ENCODE results near the gene AGAP6.
A peak's percentile ranks its signal among the peaks of the same experiment; 100 is the strongest.
"Not testable (repeated sequence)": the region's sequence is repeated elsewhere in the genome, so short reads cannot be mapped to it uniquely, and the experiment has no call there.

AGAP6 gene

GRCh38 chr10:49988376-49988775 is at the start of gene AGAP6:
Gene AGAP6, plus strand, starts transcription at chr10:49988406. Its CDS starts 310 bp downstream, at chr10:49988716.
- not testable (repeated sequence) for H3K27ac ChIP-seq (ENCODE audit: low read depth, low read length); H3K27me3 ChIP-seq (ENCODE audit: control insufficient read depth in 5 of 5, insufficient read depth in 4 of 5, low read length in 5 of 5); H3K9me3 ChIP-seq (ENCODE audit: control insufficient read depth in 5 of 5, low read length in 5 of 5); H3K4me1 ChIP-seq (ENCODE audit: control insufficient read depth in 5 of 5, insufficient read depth in 5 of 5, low read length in 5 of 5); H3K36me3 ChIP-seq (ENCODE audit: control insufficient read depth in 5 of 5, insufficient read depth in 5 of 5, low read length in 5 of 5); H3K4me3 ChIP-seq (ENCODE audit: low read depth in 1 of 5, low read length in 5 of 5); H3K9ac ChIP-seq (ENCODE audit: low read length in 5 of 5)

- H3K27ac ChIP-seq (ENCODE audit: low read depth, low read length), result peak within 1 kb of the TSS; percentile 75
- H3K9me3 ChIP-seq (ENCODE audit: control insufficient read depth in 5 of 5, low read length in 5 of 5), result not testable (repeated sequence)
These were observed 46.5 kb upstream of the AGAP6 start, which contains the start of the genes PARG and TIMM23B for GRCh38 chr10:49941447-49942338. Gene PARG, minus strand, starts transcription at chr10:49942027. Its CDS starts 302 bp downstream, at chr10:49941725. Gene TIMM23B, plus strand, starts transcription at chr10:49942053. Its CDS starts 142 bp downstream, at chr10:49942195.

GRCh38 chr10:49942339-49942705 is 45.9 kb upstream of the AGAP6 start:
- not testable (repeated sequence) for H3K36me3 ChIP-seq (ENCODE audit: control insufficient read depth in 5 of 5, insufficient read depth in 5 of 5, low read length in 5 of 5)
- Histone ChIP-seq H3K27ac (ENCODE audit: low read depth, low read length) (peak overlapping the region; percentile 75), H3K4me1 (ENCODE audit: control insufficient read depth in 5 of 5, insufficient read depth in 5 of 5, low read length in 5 of 5) (peaks cover 0 to 25% (median 21%) of the 10 kb centered on the region in 5 donors)

More at GRCh38 chr10:49941447-49942338, 46.5 kb upstream of the AGAP6 start, which contains the start of the genes PARG and TIMM23B:
- H3K4me3 ChIP-seq (ENCODE audit: low read depth in 1 of 5, low read length in 5 of 5), result peak within 1 kb of the TSS; percentile 75 to 87 (median 82)
- not testable (repeated sequence) for H3K36me3 ChIP-seq (ENCODE audit: control insufficient read depth in 5 of 5, insufficient read depth in 5 of 5, low read length in 5 of 5); H3K27me3 ChIP-seq (ENCODE audit: control insufficient read depth in 5 of 5, insufficient read depth in 4 of 5, low read length in 5 of 5)
- H3K9ac ChIP-seq (ENCODE audit: low read length in 5 of 5), result peak within 1 kb of the TSS; percentile 82 to 98 (median 83)
- peaks cover 0 to 25% (median 21%) of the 10 kb centered on the region in 5 donors for H3K4me1 ChIP-seq (ENCODE audit: control insufficient read depth in 5 of 5, insufficient read depth in 5 of 5, low read length in 5 of 5)

GRCh38 chr10:49943607-49944006 is 44.6 kb upstream of the AGAP6 start:
- peaks cover 0 to 25% (median 21%) of the 10 kb centered on the region in 5 donors for H3K4me1 ChIP-seq (ENCODE audit: control insufficient read depth in 5 of 5, insufficient read depth in 5 of 5, low read length in 5 of 5)
- not testable (repeated sequence) for H3K9me3 ChIP-seq (ENCODE audit: control insufficient read depth in 5 of 5, low read length in 5 of 5); H3K36me3 ChIP-seq (ENCODE audit: control insufficient read depth in 5 of 5, insufficient read depth in 5 of 5, low read length in 5 of 5); H3K9ac ChIP-seq (ENCODE audit: low read length in 5 of 5); H3K27ac ChIP-seq (ENCODE audit: low read depth, low read length); H3K4me3 ChIP-seq (ENCODE audit: low read depth in 1 of 5, low read length in 5 of 5); H3K27me3 ChIP-seq (ENCODE audit: control insufficient read depth in 5 of 5, insufficient read depth in 4 of 5, low read length in 5 of 5)

More at GRCh38 chr10:49942339-49942705, 45.9 kb upstream of the AGAP6 start:
- H3K9me3 ChIP-seq (ENCODE audit: control insufficient read depth in 5 of 5, low read length in 5 of 5); H3K27me3 ChIP-seq (ENCODE audit: control insufficient read depth in 5 of 5, insufficient read depth in 4 of 5, low read length in 5 of 5): not testable (repeated sequence)
- Histone ChIP-seq H3K9ac (ENCODE audit: low read length in 5 of 5) (peak overlapping the region; percentile 82 to 98 (median 83)), H3K4me3 (ENCODE audit: low read depth in 1 of 5, low read length in 5 of 5) (peak overlapping the region; percentile 75 to 87 (median 82))

- H3K27me3 ChIP-seq (ENCODE audit: control insufficient read depth in 5 of 5, insufficient read depth in 4 of 5, low read length in 5 of 5); H3K36me3 ChIP-seq (ENCODE audit: control insufficient read depth in 5 of 5, insufficient read depth in 5 of 5, low read length in 5 of 5); H3K9ac ChIP-seq (ENCODE audit: low read length in 5 of 5); H3K27ac ChIP-seq (ENCODE audit: low read depth, low read length); H3K9me3 ChIP-seq (ENCODE audit: control insufficient read depth in 5 of 5, low read length in 5 of 5); H3K4me3 ChIP-seq (ENCODE audit: low read depth in 1 of 5, low read length in 5 of 5); H3K4me1 ChIP-seq (ENCODE audit: control insufficient read depth in 5 of 5, insufficient read depth in 5 of 5, low read length in 5 of 5): not testable (repeated sequence)
These were observed 40.1 kb upstream of the AGAP6 start for GRCh38 chr10:49948142-49948541.

- not testable (repeated sequence) for H3K36me3 ChIP-seq (ENCODE audit: control insufficient read depth in 5 of 5, insufficient read depth in 5 of 5, low read length in 5 of 5); H3K4me3 ChIP-seq (ENCODE audit: low read depth in 1 of 5, low read length in 5 of 5); H3K27me3 ChIP-seq (ENCODE audit: control insufficient read depth in 5 of 5, insufficient read depth in 4 of 5, low read length in 5 of 5); H3K9me3 ChIP-seq (ENCODE audit: control insufficient read depth in 5 of 5, low read length in 5 of 5); H3K27ac ChIP-seq (ENCODE audit: low read depth, low read length); H3K4me1 ChIP-seq (ENCODE audit: control insufficient read depth in 5 of 5, insufficient read depth in 5 of 5, low read length in 5 of 5); H3K9ac ChIP-seq (ENCODE audit: low read length in 5 of 5)
These were observed 39.5 kb upstream of the AGAP6 start for GRCh38 chr10:49948737-49949136.

- not testable (repeated sequence) for H3K4me3 ChIP-seq (ENCODE audit: low read depth in 1 of 5, low read length in 5 of 5); H3K9ac ChIP-seq (ENCODE audit: low read length in 5 of 5); H3K9me3 ChIP-seq (ENCODE audit: control insufficient read depth in 5 of 5, low read length in 5 of 5); H3K27me3 ChIP-seq (ENCODE audit: control insufficient read depth in 5 of 5, insufficient read depth in 4 of 5, low read length in 5 of 5); H3K4me1 ChIP-seq (ENCODE audit: control insufficient read depth in 5 of 5, insufficient read depth in 5 of 5, low read length in 5 of 5); H3K27ac ChIP-seq (ENCODE audit: low read depth, low read length)
- H3K36me3 ChIP-seq (ENCODE audit: control insufficient read depth in 5 of 5, insufficient read depth in 5 of 5, low read length in 5 of 5), result peaks cover 2 to 14% (median 8%) of the 10 kb centered on the region in 5 donors
These were observed 36.2 kb upstream of the AGAP6 start for GRCh38 chr10:49952006-49952405.

- not testable (repeated sequence) for H3K4me3 ChIP-seq (ENCODE audit: low read depth in 1 of 5, low read length in 5 of 5); H3K9ac ChIP-seq (ENCODE audit: low read length in 5 of 5); H3K4me1 ChIP-seq (ENCODE audit: control insufficient read depth in 5 of 5, insufficient read depth in 5 of 5, low read length in 5 of 5); H3K27ac ChIP-seq (ENCODE audit: low read depth, low read length); H3K27me3 ChIP-seq (ENCODE audit: control insufficient read depth in 5 of 5, insufficient read depth in 4 of 5, low read length in 5 of 5); H3K9me3 ChIP-seq (ENCODE audit: control insufficient read depth in 5 of 5, low read length in 5 of 5)
- peaks cover 6 to 17% (median 10%) of the 10 kb centered on the region in 5 donors for H3K36me3 ChIP-seq (ENCODE audit: control insufficient read depth in 5 of 5, insufficient read depth in 5 of 5, low read length in 5 of 5)
These were observed 35.1 kb upstream of the AGAP6 start for GRCh38 chr10:49953122-49953521.

- not testable (repeated sequence) for H3K27me3 ChIP-seq (ENCODE audit: control insufficient read depth in 5 of 5, insufficient read depth in 4 of 5, low read length in 5 of 5); H3K9me3 ChIP-seq (ENCODE audit: control insufficient read depth in 5 of 5, low read length in 5 of 5); H3K4me1 ChIP-seq (ENCODE audit: control insufficient read depth in 5 of 5, insufficient read depth in 5 of 5, low read length in 5 of 5); H3K9ac ChIP-seq (ENCODE audit: low read length in 5 of 5); H3K4me3 ChIP-seq (ENCODE audit: low read depth in 1 of 5, low read length in 5 of 5); H3K27ac ChIP-seq (ENCODE audit: low read depth, low read length); H3K36me3 ChIP-seq (ENCODE audit: control insufficient read depth in 5 of 5, insufficient read depth in 5 of 5, low read length in 5 of 5)
These were observed 17.8 kb upstream of the AGAP6 start for GRCh38 chr10:49970331-49970857.

- not testable (repeated sequence) for H3K27ac ChIP-seq (ENCODE audit: low read depth, low read length); H3K9ac ChIP-seq (ENCODE audit: low read length in 5 of 5); H3K9me3 ChIP-seq (ENCODE audit: control insufficient read depth in 5 of 5, low read length in 5 of 5); H3K27me3 ChIP-seq (ENCODE audit: control insufficient read depth in 5 of 5, insufficient read depth in 4 of 5, low read length in 5 of 5); H3K4me1 ChIP-seq (ENCODE audit: control insufficient read depth in 5 of 5, insufficient read depth in 5 of 5, low read length in 5 of 5); H3K36me3 ChIP-seq (ENCODE audit: control insufficient read depth in 5 of 5, insufficient read depth in 5 of 5, low read length in 5 of 5); H3K4me3 ChIP-seq (ENCODE audit: low read depth in 1 of 5, low read length in 5 of 5)
These were observed 16.7 kb upstream of the AGAP6 start for GRCh38 chr10:49971466-49971865.

Measured in subcutaneous abdominal adipose tissue (tissue), 5 donors.